HepG2 (cell line): ENCODE measurements around the gene TUBA4A. TPM values are rescaled to one million over a fixed set of nuclear protein-coding genes. Genes with fewer than 3 reads are reported as not detected.

Experiments
- ARID2 ChIP-seq: sonication (generic); formaldehyde crosslinking; IDR thresholded peaks from 2 replicates; pipeline ENCODE4 v1.8.1; 2022; ENCODE audit warnings: mild to moderate bottlenecking, missing genetic modification reagents, borderline replicate concordance
- ARNTL ChIP-seq: sonication (generic); formaldehyde crosslinking; IDR thresholded peaks from 2 replicates; pipeline ENCODE4 v1.4.0; 2020; ENCODE audit warnings: mild to moderate bottlenecking, missing genetic modification reagents
- ATF5 ChIP-seq: sonication (generic); formaldehyde crosslinking; IDR thresholded peaks from 2 replicates; pipeline ENCODE4 v1.4.0; 2020; ENCODE audit warnings: mild to moderate bottlenecking, low read depth, missing genetic modification reagents
- ATF7-NPFF ChIP-seq: sonication (generic); formaldehyde crosslinking; IDR thresholded peaks from 2 replicates; pipeline ENCODE4 v1.8.1; 2023; ENCODE audit warnings: mild to moderate bottlenecking, low read depth, missing genetic modification reagents, moderate library complexity
- BHLHE40 ChIP-seq: IDR thresholded peaks from 2 replicates; pipeline ENCODE4 v1.6.1; 2011; ENCODE audit warnings: low read length, improper control_type of control experiment
- CEBPB ChIP-seq: IDR thresholded peaks from 2 replicates; pipeline ENCODE4 v1.6.1; 2011; ENCODE audit warnings: low read depth, low read length, improper control_type of control experiment, borderline replicate concordance
- ELK4 ChIP-seq: sonication (generic); formaldehyde crosslinking; IDR thresholded peaks from 2 replicates; pipeline ENCODE4 v1.9.0; 2021; ENCODE audit warnings: missing genetic modification reagents, borderline replicate concordance
- MTA1 ChIP-seq: sonication (generic); formaldehyde crosslinking; IDR thresholded peaks from 2 replicates; pipeline ENCODE4 v1.4.0; 2020; ENCODE audit warnings: missing genetic modification reagents, mild to moderate bottlenecking, borderline replicate concordance
- MTF1 ChIP-seq: sonication (generic); formaldehyde crosslinking; IDR thresholded peaks from 2 replicates; pipeline ENCODE4 v1.5.0; 2020; ENCODE audit warnings: missing genetic modification reagents
- PAWR ChIP-seq: sonication (generic); formaldehyde crosslinking; IDR thresholded peaks from 2 replicates; pipeline ENCODE4 v1.4.0; 2020; ENCODE audit warnings: missing genetic modification reagents, mild to moderate bottlenecking, borderline replicate concordance
- PAX8 ChIP-seq: sonication (generic); formaldehyde crosslinking; IDR thresholded peaks from 2 replicates; pipeline ENCODE4 v1.8.0; 2022; ENCODE audit warnings: mild to moderate bottlenecking, missing genetic modification reagents, borderline replicate concordance
- PHF20 ChIP-seq: sonication (generic); formaldehyde crosslinking; IDR thresholded peaks from 2 replicates; pipeline ENCODE4 v1.5.0; 2020; ENCODE audit warnings: mild to moderate bottlenecking, missing genetic modification reagents
- RORA ChIP-seq: sonication (generic); formaldehyde crosslinking; IDR thresholded peaks from 2 replicates; pipeline ENCODE4 v1.5.0; 2020; ENCODE audit warnings: mild to moderate bottlenecking, missing genetic modification reagents, moderate library complexity
- SALL2 ChIP-seq: sonication (generic); formaldehyde crosslinking; IDR thresholded peaks from 2 replicates; pipeline ENCODE4 v1.8.1; 2023; ENCODE audit warnings: mild to moderate bottlenecking, missing genetic modification reagents, inconsistent platforms
- TCF7L2 ChIP-seq: IDR thresholded peaks from 2 replicates; pipeline ENCODE4 v1.6.1; 2011; ENCODE audit warnings: mild to moderate bottlenecking, low read depth, low read length, moderate library complexity
- TP53 ChIP-seq: sonication (generic); formaldehyde crosslinking; conservative IDR thresholded peaks from 2 replicates; pipeline ENCODE4 v1.4.0; 2020; ENCODE audit warnings: missing genetic modification reagents
- ZBTB4 ChIP-seq: sonication (generic); formaldehyde crosslinking; IDR thresholded peaks from 2 replicates; pipeline ENCODE4 v1.4.0; 2020; ENCODE audit warnings: missing genetic modification reagents, mild to moderate bottlenecking, borderline replicate concordance
- ZFYVE20 ChIP-seq: sonication (generic); formaldehyde crosslinking; IDR thresholded peaks from 2 replicates; pipeline ENCODE4 v1.8.0; 2023; ENCODE audit warnings: low read depth, mild to moderate bottlenecking, moderate library complexity, missing genetic modification reagents, borderline replicate concordance
- ZMYM2 ChIP-seq: sonication (generic); formaldehyde crosslinking; IDR thresholded peaks from 2 replicates; pipeline ENCODE4 v1.8.0; 2022; ENCODE audit warnings: mild to moderate bottlenecking, missing genetic modification reagents
- ZNF274 ChIP-seq: sonication (generic); formaldehyde crosslinking; IDR thresholded peaks from 2 replicates; pipeline ENCODE4 v1.5.1; 2020; ENCODE audit warnings: mild to moderate bottlenecking, missing genetic modification reagents
- ZNF280B ChIP-seq: sonication (generic); formaldehyde crosslinking; IDR thresholded peaks from 2 replicates; pipeline ENCODE4 v1.5.0; 2020; ENCODE audit warnings: missing genetic modification reagents, mild to moderate bottlenecking, borderline replicate concordance
- ZNF335 ChIP-seq: sonication (generic); formaldehyde crosslinking; IDR thresholded peaks from 2 replicates; pipeline ENCODE4 v1.4.0; 2020; ENCODE audit warnings: missing genetic modification reagents
- ZNF354B ChIP-seq: sonication (generic); formaldehyde crosslinking; IDR thresholded peaks from 2 replicates; pipeline ENCODE4 v1.8.0; 2022; ENCODE audit warnings: mild to moderate bottlenecking, missing genetic modification reagents
- ZNF639 ChIP-seq: conservative IDR thresholded peaks from 2 replicates; pipeline ENCODE4 v1.6.1; 2018; ENCODE audit warnings: missing genetic modification reagents
- polyA plus RNA-seq, 8 experiments: library from polyadenylated mRNA; depleted of rRNA in 3 of 8; stranded (reverse) in 7 of 8; unstranded in 1 of 8; fragments of >200 nt; fragmentation: Illumina TruSeq in 4 of 8; extraction: Trizol in 4 of 8; gene quantifications; 2 replicates each; pipeline versions ENCODE4 v1.2.1 to v1.2.3, GENCODE V29; 2011 to 2016; ENCODE audit warnings: low read depth in 4 of 8, missing spikeins in 1 of 8, mixed read lengths in 1 of 8; ENCODE audit not compliant: insufficient read depth in 1 of 8
- total RNA-seq, 5 experiments: library from RNA; depleted of rRNA; stranded (reverse); fragments of >200 nt; fragmentation: Illumina TruSeq; extraction: Trizol; gene quantifications; 2 replicates each; pipeline ENCODE4 v1.2.3, GENCODE V29; 2016; ENCODE audit warnings: low read depth in 1 of 5

The TUBA4A gene
- total and polyA plus RNA-seq, 2 of the 13 experiments (the other 11 are each of a cell fraction or from before 2014, with no cell fraction given): 1.3 to 12.7 TPM

GRCh38 chr2:219205981-219206327, 47.8 kb downstream of the TUBA4A start (continued):
- TF ChIP-seq ZNF280B (CRISPR knock-in tag) (no peak), ZBTB4 (CRISPR knock-in tag) (no peak), PAX8 (CRISPR knock-in tag) (0 out of 2 replicates have a peak, but pooled peaks have one; percentile 17), ZNF335 (CRISPR knock-in tag) (no peak), ZNF354B (no peak), TCF7L2 (no peak), PAWR (0 out of 2 replicates have a peak, but pooled peaks have one; percentile 65), ELK4 (CRISPR knock-in tag) (no peak), ZMYM2 (CRISPR knock-in tag) (no peak), CEBPB (no peak), RORA (CRISPR knock-in tag) (no peak), ZNF274 (CRISPR knock-in tag) (no peak), ARNTL (CRISPR knock-in tag) (peak; percentile 39; the same call in 1 of the 2 replicates), TP53 (no peak), SALL2 (CRISPR knock-in tag) (no peak), ZFYVE20 (no peak), ATF7-NPFF (no peak), ATF5 (0 out of 2 replicates have a peak, but pooled peaks have one; percentile 33), ARID2 (CRISPR knock-in tag) (no peak), MTF1 (CRISPR knock-in tag) (no peak), PHF20 (CRISPR knock-in tag) (no peak), MTA1 (CRISPR knock-in tag) (no peak), ZNF639 (CRISPR knock-in tag) (no peak), BHLHE40 (no peak)
